ENCODE data around the gene ZIC4.
A peak's percentile ranks its signal among the peaks of the same experiment; 100 is the strongest.

The ZIC4 gene

DNA sequence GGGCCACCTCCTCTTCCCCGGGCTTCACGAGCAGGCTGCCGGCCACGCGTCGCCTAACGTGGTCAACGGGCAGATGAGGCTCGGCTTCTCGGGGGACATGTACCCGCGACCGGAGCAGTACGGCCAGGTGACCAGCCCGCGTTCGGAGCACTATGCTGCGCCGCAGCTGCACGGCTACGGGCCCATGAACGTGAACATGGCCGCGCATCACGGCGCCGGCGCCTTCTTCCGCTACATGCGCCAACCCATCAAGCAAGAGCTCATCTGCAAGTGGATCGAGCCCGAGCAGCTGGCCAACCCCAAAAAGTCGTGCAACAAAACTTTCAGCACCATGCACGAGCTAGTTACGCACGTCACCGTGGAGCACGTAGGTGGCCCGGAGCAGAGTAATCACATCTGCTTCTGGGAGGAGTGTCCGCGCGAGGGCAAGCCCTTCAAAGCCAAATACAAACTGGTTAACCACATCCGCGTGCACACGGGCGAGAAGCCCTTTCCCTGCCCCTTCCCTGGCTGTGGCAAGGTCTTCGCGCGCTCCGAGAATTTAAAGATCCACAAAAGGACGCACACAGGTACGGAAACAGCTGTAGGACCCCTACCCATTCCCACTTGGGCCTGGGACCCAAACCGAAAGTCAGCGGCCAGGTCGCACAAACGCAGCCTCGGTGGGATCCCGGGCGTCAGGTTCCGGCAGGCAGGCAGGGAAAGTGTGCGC is 4.3 kb upstream of the ZIC4 start:
- Histone ChIP-seq H3K27ac (peak overlapping the region; percentile 85), H3K4me3 (ENCODE audit: low read depth, low read length) (peak overlapping the region; percentile 72), H3K27me3 (replicated peaks) (no peaks in the 10 kb centered on the region), H3K36me3 (replicated peaks) (peaks cover 6% of the 10 kb centered on the region)
- TF ChIP-seq, protein P1, sequence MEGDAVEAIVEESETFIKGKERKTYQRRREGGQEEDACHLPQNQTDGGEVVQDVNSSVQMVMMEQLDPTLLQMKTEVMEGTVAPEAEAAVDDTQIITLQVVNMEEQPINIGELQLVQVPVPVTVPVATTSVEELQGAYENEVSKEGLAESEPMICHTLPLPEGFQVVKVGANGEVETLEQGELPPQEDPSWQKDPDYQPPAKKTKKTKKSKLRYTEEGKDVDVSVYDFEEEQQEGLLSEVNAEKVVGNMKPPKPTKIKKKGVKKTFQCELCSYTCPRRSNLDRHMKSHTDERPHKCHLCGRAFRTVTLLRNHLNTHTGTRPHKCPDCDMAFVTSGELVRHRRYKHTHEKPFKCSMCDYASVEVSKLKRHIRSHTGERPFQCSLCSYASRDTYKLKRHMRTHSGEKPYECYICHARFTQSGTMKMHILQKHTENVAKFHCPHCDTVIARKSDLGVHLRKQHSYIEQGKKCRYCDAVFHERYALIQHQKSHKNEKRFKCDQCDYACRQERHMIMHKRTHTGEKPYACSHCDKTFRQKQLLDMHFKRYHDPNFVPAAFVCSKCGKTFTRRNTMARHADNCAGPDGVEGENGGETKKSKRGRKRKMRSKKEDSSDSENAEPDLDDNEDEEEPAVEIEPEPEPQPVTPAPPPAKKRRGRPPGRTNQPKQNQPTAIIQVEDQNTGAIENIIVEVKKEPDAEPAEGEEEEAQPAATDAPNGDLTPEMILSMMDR (IDR thresholded peaks at IDR 0.05; ENCODE audit: low read depth, low read length, missing control alignments): no peak
- in situ Hi-C loops (cut with HindIII; ENCODE audit: low pct_ligation_motif_present, low sequenced_read_pairs): loop anchor here (25.0 kb wide), 1 partner anchor 677 kb away; no protein-coding TSS in a partner anchor
- peak; percentile 86 for DNase-seq

DNA sequence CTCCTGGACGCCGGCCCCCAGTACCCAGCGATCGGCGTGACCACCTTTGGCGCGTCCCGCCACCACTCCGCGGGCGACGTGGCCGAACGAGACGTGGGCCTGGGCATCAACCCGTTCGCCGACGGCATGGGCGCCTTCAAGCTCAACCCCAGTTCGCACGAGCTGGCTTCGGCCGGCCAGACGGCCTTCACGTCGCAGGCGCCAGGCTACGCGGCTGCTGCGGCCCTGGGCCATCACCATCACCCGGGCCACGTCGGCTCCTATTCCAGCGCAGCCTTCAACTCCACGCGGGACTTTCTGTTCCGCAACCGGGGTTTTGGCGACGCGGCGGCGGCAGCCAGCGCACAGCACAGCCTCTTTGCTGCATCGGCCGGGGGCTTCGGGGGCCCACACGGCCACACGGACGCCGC is 3.8 kb upstream of the ZIC4 start:
- Histone ChIP-seq H3K36me3 (replicated peaks) (peaks cover 6% of the 10 kb centered on the region), H3K4me3 (ENCODE audit: low read depth, low read length) (peak overlapping the region; percentile 72), H3K27me3 (replicated peaks) (no peaks in the 10 kb centered on the region), H3K27ac (peak overlapping the region; percentile 85)
- DNase-seq: no peak
- TF ChIP-seq, protein P1 (IDR thresholded peaks at IDR 0.05; ENCODE audit: low read depth, low read length, missing control alignments): no peak
- in situ Hi-C loops (cut with HindIII; ENCODE audit: low pct_ligation_motif_present, low sequenced_read_pairs): loop anchor here (25.0 kb wide), 1 partner anchor 677 kb away; no protein-coding TSS in a partner anchor

DNA sequence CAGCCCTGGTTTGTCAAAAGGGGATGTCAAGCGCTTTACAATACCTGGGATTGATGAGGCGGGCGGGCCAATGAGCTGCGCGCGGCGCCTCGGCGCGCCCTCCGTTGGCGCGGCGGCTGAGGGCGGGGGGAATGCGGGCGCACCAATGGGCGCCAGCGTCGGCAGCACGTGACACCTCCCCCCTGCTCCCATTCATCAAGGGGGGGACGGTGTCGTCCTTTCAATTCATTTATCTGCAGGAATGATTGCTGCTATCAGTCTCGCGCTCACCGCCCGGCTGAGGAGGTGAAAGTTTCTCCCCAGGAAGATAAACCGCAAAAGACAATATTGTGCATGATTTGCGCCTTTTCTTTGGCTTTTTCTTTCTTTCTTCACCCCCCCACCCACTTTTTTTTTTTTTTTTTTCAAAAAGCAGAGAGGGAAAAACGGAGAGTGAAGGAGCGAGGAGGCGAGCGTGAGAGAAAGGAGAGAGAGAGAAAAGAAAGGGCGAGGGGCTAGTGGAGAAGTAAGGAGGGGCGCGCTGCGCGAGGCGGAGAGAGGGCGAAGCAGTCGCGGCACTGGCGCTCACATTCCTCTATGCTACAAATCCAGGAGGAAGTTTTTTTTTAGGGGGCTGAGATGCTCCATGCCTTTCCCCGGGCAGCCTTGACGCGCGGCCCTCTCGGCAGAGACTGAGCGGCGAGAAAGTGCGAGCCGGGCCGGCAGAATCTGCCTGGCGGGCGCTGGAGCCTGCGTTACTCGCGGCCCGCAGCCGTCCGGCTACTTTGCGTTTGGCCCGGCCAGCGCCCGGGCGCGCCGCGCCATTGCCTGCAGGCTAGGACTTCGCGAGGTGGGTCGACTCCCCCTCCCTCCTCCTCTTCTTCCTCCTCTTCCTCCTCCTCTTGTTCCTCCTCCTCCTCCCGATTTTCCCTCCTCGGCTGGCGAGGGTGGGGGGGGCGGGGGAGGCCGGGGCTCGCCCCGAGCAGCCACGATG is 3.1 kb upstream of the ZIC4 start, which contains the start of gene ZIC1:
Gene ZIC1 (plus strand): TSS at position 223 of the 973 bp plus-strand sequence. CDS start 748 bp downstream, at position 971.
- H3K27ac ChIP-seq: peak within 1 kb of the TSS; percentile 85
- H3K4me3 ChIP-seq (ENCODE audit: low read depth, low read length): peak within 1 kb of the TSS; percentile 72
- no peaks in the 10 kb centered on the region for H3K27me3 ChIP-seq (replicated peaks)
- DNase-seq: peak; percentile 86
- in situ Hi-C loops (cut with HindIII; ENCODE audit: low pct_ligation_motif_present, low sequenced_read_pairs): loop anchor here (25.0 kb wide), 1 partner anchor 678 kb away; no protein-coding TSS in a partner anchor
- H3K36me3 ChIP-seq (replicated peaks): peaks cover 6% of the 10 kb centered on the region
- TF ChIP-seq, protein P1 (IDR thresholded peaks at IDR 0.05; ENCODE audit: low read depth, low read length, missing control alignments): no peak

DNA sequence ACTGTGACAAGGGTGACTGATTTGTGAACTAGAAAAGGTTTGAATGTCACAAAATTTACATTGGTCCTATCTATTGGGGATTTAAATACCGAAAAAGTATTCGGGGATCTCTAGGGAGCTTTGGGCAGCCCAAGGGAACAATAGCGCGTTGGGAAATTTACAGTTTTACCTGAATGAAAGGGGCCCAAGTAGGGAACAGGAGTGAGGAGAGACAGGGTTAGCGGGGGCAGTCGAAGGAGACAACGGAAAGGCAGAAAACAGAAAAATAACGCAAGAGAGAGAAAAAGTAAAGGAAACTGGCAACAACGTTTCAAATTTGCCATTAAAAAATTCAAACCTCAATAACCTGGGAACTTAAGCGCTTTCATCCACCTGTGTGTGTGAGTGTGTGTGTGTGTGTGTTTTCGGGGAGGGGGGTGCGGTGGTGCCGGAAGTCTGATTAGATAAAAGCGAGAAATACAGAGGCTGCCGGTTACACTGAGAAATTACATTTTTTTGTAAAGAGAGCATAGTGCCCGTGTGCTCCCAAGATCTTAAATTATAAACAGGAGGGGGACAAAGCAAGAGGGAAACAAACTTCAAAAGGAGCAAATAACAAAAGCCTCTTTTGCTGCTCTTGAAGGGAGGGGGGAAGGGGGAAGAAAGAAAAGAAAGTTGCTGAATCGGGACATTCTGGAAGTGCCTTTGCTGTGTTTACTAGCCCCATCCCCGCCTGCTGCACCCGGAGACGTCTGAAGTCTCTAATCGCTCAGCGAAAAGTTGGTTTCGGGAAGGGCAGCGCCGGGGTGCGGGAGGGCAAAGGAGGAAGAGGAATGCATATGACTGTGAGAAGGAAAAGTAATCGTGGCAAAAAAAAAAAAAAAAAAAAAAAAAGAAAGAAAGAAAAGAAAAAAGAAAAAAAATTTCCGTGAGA is 2.1 kb upstream of the ZIC4 start:
- H3K27ac ChIP-seq: peak overlapping the region; percentile 85

More for the DNA sequence above, 2.1 kb upstream of the ZIC4 start:
- H3K36me3 ChIP-seq (replicated peaks): peaks cover 4% of the 10 kb centered on the region
- DNase-seq: no peak
- TF ChIP-seq, protein P1 (IDR thresholded peaks at IDR 0.05; ENCODE audit: low read depth, low read length, missing control alignments): no peak
- no peaks in the 10 kb centered on the region for H3K27me3 ChIP-seq (replicated peaks)
- in situ Hi-C loops (cut with HindIII; ENCODE audit: low pct_ligation_motif_present, low sequenced_read_pairs): loop anchor here (25.0 kb wide), 1 partner anchor 679 kb away; no protein-coding TSS in a partner anchor
- H3K4me3 ChIP-seq (ENCODE audit: low read depth, low read length): peak overlapping the region; percentile 50
